ENCODE measurements around the gene ARSG. TPM values are rescaled to one million over a fixed set of nuclear protein-coding genes. Genes with fewer than 3 reads are reported as not detected.
A peak's percentile ranks its signal among the peaks of the same experiment; 100 is the strongest.

ARSG gene
- total RNA-seq, 1 experiment from 2014 or later = 7.9 TPM

GRCh38 chr17:68460715-68461114 lies 169.4 kb downstream of the ARSG start:
- Mint-ChIP-seq H3K9me3 (no peaks in the 10 kb centered on the region), H3K4me1 (peaks cover 50% of the 10 kb centered on the region), H3K27ac (no peak overlapping the region), H3K4me3 (no peak overlapping the region), H3K36me3 (no peaks in the 10 kb centered on the region), H3K27me3 (ENCODE audit: low read depth) (peaks cover 7% of the 10 kb centered on the region; the same call in 1 of the 2 replicates)
- ATAC-seq (no peak), DNase-seq (ENCODE audit: low spot score) (no peak)
- ChIA-PET POLR2A (no interaction called here), CTCF (interaction anchor here (1.4 kb wide), 1 partner anchor 36 kb away, joined by 4 read pairs; no protein-coding TSS in a partner anchor)
- TF ChIP-seq ERG (CRISPR knock-in tag; IDR thresholded peaks at IDR 0.05) (no peak), FOXP4 (CRISPR knock-in tag; IDR thresholded peaks at IDR 0.05) (no peak), MYBL2 (CRISPR knock-in tag; IDR thresholded peaks at IDR 0.05) (no peak), CREB1 (CRISPR knock-in tag; IDR thresholded peaks at IDR 0.05) (no peak), E2F1 (CRISPR knock-in tag; IDR thresholded peaks at IDR 0.05) (no peak), ATF1 (CRISPR knock-in tag; IDR thresholded peaks at IDR 0.05) (no peak), KAT7 (CRISPR knock-in tag; IDR thresholded peaks at IDR 0.05; ENCODE audit: borderline replicate concordance) (no peak), NR3C1 (CRISPR knock-in tag; conservative IDR thresholded peaks at IDR 0.05; ENCODE audit: low read depth) (no peak), ZNF396 (CRISPR knock-in tag; IDR thresholded peaks at IDR 0.05; ENCODE audit: borderline replicate concordance) (no peak), NFATC4 (CRISPR knock-in tag; IDR thresholded peaks at IDR 0.05) (no peak), ATF2 (CRISPR knock-in tag; IDR thresholded peaks at IDR 0.05; ENCODE audit: borderline replicate concordance, low read depth) (no peak), EMX1 (CRISPR knock-in tag; IDR thresholded peaks at IDR 0.05) (no peak), MAX (CRISPR knock-in tag; IDR thresholded peaks at IDR 0.05) (no peak)

- Mint-ChIP-seq H3K4me3 (no peak overlapping the region), H3K9me3 (no peaks in the 10 kb centered on the region), H3K27ac (no peak overlapping the region), H3K4me1 (peaks cover 46% of the 10 kb centered on the region), H3K27me3 (ENCODE audit: low read depth) (peaks cover 7% of the 10 kb centered on the region; the same call in 1 of the 2 replicates), H3K36me3 (no peaks in the 10 kb centered on the region)
- TF ChIP-seq CDX4 (CRISPR knock-in tag; IDR thresholded peaks at IDR 0.05; ENCODE audit: borderline replicate concordance) = no peak
- TF ChIP-seq GABPB1 (CRISPR knock-in tag; IDR thresholded peaks at IDR 0.05) = peak; percentile 77
- ATAC-seq = no peak
- ChIA-PET POLR2A (no interaction called here), CTCF (interaction anchor here (1.4 kb wide), 1 partner anchor 36 kb away, joined by 4 read pairs; no protein-coding TSS in a partner anchor)
- no peak for DNase-seq (ENCODE audit: low spot score)
Observed at GRCh38 chr17:68461122-68461539, 169.8 kb downstream of the ARSG start.

GRCh38 chr17:68461589-68461988 lies 170.3 kb downstream of the ARSG start:
- DNase-seq (ENCODE audit: low spot score) = no peak

More at GRCh38 chr17:68461589-68461988, 170.3 kb downstream of the ARSG start:
- TF ChIP-seq TEAD1 (CRISPR knock-in tag; IDR thresholded peaks at IDR 0.05) = no peak
- no peak for TF ChIP-seq USF1 (CRISPR knock-in tag; IDR thresholded peaks at IDR 0.05)
- TF ChIP-seq ERG (CRISPR knock-in tag; IDR thresholded peaks at IDR 0.05) = no peak
- TF ChIP-seq SMAD3 (CRISPR knock-in tag; IDR thresholded peaks at IDR 0.05; ENCODE audit: borderline replicate concordance) = no peak
- ATAC-seq = no peak
- ChIA-PET CTCF (interaction anchor here (1.2 to 1.7 kb wide), 4 partner anchors 26 to 289 kb away, joined by 6 to 9 read pairs (median 8); no protein-coding TSS in a partner anchor), POLR2A (interaction anchor here (0.6 kb wide), 1 partner anchor 166 kb away, joined by 3 read pairs; no protein-coding TSS in a partner anchor)
- Mint-ChIP-seq H3K9me3 (no peaks in the 10 kb centered on the region), H3K36me3 (no peaks in the 10 kb centered on the region), H3K4me1 (peaks cover 42% of the 10 kb centered on the region), H3K27me3 (ENCODE audit: low read depth) (peaks cover 7% of the 10 kb centered on the region; the same call in 1 of the 2 replicates), H3K4me3 (no peak overlapping the region), H3K27ac (no peak overlapping the region)
